T-helper 2 cell (primary cell): ENCODE measurements around the gene LSM7.

Source experiments
- DNase-seq, 5 experiments: peaks; one replicate each; pipeline versions ENCODE4 v3.0.0 to v3.0.0-alpha.2; 2012 to 2022

The LSM7 gene

DNA sequence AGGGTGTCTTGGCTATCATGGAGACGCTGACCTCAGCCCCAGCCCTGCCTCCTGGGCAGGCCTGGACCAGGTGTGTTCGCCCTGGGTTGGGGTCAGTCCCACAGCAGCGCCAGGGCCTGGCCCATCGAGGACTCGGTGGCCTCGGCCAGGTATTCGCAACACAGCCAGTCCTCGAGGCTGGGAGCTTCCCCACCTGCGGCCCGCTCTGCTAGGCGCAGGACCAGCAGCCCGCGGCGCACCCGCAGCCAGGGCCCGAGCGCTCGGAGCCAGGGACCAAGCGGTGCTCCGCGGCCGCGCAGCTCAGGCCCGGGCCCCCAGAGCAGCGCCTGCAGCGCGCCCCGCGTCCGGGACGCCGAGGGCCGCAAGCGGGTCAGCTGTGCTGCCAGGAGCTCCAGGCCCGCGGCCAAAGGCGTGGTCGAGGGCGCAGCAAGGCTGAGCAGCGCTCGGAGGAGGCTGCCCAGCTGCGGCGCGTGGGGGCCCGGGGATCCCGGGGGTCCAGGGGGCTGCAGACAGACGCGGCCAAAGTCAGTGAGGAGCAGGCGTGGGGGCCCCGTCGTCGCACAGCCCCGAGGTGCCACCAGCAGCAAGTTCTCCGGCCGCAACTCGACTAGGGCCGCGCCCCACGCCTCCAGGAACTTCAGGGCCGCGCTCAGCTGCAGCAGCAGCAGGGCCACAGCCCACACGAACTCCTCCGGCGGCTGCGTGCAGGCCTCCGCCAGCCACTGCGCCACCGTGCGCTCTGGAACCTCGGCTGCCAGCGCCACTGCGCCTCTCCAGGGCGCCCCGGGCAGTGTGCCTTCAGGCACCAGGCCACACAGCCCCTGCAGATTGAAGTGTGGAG lies 52.6 kb downstream of the LSM7 start:
- DNase-seq: no peak

- peak in 2 of 5 experiments; percentile 32 to 56 for DNase-seq
Measured at GRCh38 chr19:2274931-2275535, 53.4 kb downstream of the LSM7 start.

GRCh38 chr19:2274185-2274711 lies 54.1 kb downstream of the LSM7 start:
- DNase-seq: no peak

DNA sequence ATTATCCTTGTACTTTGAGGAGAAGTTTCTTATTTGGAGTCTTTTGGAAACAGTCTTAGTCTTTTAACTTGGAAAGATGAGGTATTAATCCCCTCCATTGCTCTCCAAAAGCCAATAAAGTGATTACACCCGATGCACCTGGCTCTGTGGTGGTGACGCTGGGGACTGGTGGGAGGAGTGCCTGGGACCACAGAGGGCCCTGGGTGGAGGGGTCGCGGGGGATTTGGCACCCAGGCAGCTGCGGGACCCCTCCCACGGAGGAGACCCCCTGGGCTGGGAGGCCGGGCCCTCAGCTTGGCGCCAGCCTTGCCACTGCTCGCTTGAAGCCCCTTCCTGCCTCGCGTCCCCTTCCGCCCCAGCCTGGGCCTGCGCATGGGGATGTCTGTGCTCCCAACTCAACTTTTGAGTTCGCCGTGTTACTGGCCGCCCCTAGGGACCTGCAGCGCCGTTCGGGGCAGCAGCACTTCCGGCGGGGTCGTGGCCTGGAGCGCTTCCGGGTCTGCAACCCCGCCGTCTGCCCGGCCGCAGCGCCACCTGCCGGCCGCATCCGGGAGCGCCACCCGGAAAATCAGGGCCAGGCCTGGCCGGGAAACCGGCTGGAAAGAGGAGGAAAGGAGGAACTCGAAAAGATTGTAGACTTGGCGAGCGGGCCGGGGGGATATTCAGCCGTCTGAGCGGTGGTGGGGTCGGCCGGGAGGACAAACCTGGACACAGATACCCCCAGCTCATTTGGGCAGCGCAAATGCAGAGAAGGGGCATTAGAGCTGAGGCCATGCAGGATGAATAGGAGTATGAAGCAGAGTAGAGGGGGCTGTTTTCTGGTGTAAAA lies 54.8 kb downstream of the LSM7 start:
- DNase-seq: peak; percentile 59 to 94 (median 65)
